Measurements from ENCODE around the gene HOOK2. TPM values are rescaled to one million over a fixed set of nuclear protein-coding genes. Genes with fewer than 3 reads are reported as not detected.

The HOOK2 gene
- total and polyA plus RNA-seq, 2 of the 13 experiments (the other 11 are each of a cell fraction or from before 2014, with no cell fraction given), result 9.2 to 12.9 TPM

DNA sequence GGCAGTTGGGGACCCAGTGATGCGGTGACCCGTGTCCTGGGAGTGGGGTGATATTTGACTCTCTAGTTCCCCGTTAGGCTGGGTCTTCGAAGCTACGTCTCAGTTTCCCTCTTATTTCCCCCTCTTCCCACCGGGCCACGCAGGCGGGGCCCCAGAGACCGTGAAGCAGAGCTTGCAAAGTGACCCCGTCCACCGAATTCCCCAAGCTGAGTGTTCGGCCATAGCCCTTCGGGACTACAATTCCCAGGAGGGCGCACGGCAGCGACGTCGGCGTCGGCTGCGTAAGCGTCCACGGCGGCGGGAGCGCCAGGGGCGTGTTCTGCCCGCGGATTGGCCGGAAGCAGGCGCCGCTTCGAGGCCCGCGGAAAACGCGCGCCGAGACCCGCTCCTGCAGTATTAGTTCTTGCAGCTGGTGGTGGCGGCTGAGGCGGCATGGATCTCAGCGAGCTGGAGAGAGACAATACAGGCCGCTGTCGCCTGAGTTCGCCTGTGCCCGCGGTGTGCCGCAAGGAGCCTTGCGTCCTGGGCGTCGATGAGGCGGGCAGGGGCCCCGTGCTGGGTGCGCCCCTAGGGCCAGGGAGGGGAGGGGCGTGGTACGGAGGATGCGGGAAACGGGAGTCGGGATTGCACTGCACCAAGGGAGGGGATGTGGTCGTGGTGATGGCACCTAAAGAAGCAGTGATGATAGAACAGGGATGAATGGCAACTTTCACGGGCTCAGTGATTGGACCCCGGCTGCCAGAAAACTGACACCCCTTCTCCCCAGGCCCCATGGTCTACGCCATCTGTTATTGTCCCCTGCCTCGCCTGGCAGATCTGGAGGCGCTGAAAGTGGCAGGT lies 31.1 kb upstream of the HOOK2 start, which contains the start of gene RNASEH2A (continued):
- TF ChIP-seq ZNF720 (CRISPR knock-in tag; IDR thresholded peaks at IDR 0.05) (no peak), ZNF24 (IDR thresholded peaks at IDR 0.05) (no peak), MAZ (IDR thresholded peaks at IDR 0.05; ENCODE audit: borderline replicate concordance, low read depth, low read length) (no peak), MAZ (CRISPR knock-in tag; IDR thresholded peaks at IDR 0.05; ENCODE audit: low read depth) (peak; percentile 83), ZBED4 (CRISPR knock-in tag; IDR thresholded peaks at IDR 0.05; ENCODE audit: borderline replicate concordance) (0 out of 2 replicates have a peak, but pooled peaks have one; percentile 34), PAF1 (CRISPR knock-in tag; IDR thresholded peaks at IDR 0.05) (no peak), ZC3H4 (CRISPR knock-in tag; IDR thresholded peaks at IDR 0.05; ENCODE audit: borderline replicate concordance) (no peak), PHB2 (IDR thresholded peaks at IDR 0.05; ENCODE audit: partially characterized antibody) (no peak), ZSCAN25 (CRISPR knock-in tag; IDR thresholded peaks at IDR 0.05) (0 out of 2 replicates have a peak, but pooled peaks have one; percentile 54), MYNN (CRISPR knock-in tag; IDR thresholded peaks at IDR 0.05; ENCODE audit: low read depth) (peak; percentile 83; the same call in 1 of the 2 replicates), ZNF569 (CRISPR knock-in tag; IDR thresholded peaks at IDR 0.05; ENCODE audit: borderline replicate concordance) (no peak), HNF4A (CRISPR knock-in tag; IDR thresholded peaks at IDR 0.05) (no peak), HNRNPK (IDR thresholded peaks at IDR 0.05; ENCODE audit: low read depth, low read length, poor library complexity, severe bottlenecking) (peak; percentile 70), TGIF2 (CRISPR knock-in tag; IDR thresholded peaks at IDR 0.05) (peak; percentile 89; the same call in 1 of the 2 replicates), NR2F2 (IDR thresholded peaks at IDR 0.05; ENCODE audit: borderline replicate concordance, low read depth) (no peak; the same call in 1 of the 2 replicates), PTBP1 (IDR thresholded peaks at IDR 0.05; ENCODE audit: low read depth, low read length, poor library complexity, severe bottlenecking) (no peak), ZNF160 (CRISPR knock-in tag; IDR thresholded peaks at IDR 0.05) (peak; percentile 89; the same call in 1 of the 2 replicates), ADNP (CRISPR knock-in tag; IDR thresholded peaks at IDR 0.05) (no peak)
- TF ChIP-seq, protein P1, sequence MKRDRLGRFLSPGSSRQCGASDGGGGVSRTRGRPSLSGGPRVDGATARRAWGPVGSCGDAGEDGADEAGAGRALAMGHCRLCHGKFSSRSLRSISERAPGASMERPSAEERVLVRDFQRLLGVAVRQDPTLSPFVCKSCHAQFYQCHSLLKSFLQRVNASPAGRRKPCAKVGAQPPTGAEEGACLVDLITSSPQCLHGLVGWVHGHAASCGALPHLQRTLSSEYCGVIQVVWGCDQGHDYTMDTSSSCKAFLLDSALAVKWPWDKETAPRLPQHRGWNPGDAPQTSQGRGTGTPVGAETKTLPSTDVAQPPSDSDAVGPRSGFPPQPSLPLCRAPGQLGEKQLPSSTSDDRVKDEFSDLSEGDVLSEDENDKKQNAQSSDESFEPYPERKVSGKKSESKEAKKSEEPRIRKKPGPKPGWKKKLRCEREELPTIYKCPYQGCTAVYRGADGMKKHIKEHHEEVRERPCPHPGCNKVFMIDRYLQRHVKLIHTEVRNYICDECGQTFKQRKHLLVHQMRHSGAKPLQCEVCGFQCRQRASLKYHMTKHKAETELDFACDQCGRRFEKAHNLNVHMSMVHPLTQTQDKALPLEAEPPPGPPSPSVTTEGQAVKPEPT (CRISPR knock-in tag; IDR thresholded peaks at IDR 0.05; ENCODE audit: low read depth), result peak; percentile 74; the same call in 1 of the 2 replicates
- TF ChIP-seq, protein P2, sequence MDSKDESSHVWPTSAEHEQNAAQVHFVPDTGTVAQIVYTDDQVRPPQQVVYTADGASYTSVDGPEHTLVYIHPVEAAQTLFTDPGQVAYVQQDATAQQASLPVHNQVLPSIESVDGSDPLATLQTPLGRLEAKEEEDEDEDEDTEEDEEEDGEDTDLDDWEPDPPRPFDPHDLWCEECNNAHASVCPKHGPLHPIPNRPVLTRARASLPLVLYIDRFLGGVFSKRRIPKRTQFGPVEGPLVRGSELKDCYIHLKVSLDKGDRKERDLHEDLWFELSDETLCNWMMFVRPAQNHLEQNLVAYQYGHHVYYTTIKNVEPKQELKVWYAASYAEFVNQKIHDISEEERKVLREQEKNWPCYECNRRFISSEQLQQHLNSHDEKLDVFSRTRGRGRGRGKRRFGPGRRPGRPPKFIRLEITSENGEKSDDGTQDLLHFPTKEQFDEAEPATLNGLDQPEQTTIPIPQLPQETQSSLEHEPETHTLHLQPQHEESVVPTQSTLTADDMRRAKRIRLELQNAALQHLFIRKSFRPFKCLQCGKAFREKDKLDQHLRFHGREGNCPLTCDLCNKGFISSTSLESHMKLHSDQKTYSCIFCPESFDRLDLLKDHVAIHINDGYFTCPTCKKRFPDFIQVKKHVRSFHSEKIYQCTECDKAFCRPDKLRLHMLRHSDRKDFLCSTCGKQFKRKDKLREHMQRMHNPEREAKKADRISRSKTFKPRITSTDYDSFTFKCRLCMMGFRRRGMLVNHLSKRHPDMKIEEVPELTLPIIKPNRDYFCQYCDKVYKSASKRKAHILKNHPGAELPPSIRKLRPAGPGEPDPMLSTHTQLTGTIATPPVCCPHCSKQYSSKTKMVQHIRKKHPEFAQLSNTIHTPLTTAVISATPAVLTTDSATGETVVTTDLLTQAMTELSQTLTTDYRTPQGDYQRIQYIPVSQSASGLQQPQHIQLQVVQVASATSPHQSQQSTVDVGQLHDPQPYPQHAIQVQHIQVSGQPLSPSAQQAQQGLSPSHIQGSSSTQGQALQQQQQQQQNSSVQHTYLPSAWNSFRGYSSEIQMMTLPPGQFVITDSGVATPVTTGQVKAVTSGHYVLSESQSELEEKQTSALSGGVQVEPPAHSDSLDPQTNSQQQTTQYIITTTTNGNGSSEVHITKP (CRISPR knock-in tag; IDR thresholded peaks at IDR 0.05; ENCODE audit: low read depth), result peak; percentile 91

All from HepG2 (cell line).